Dermis blood vessel endothelial cell (primary cell): ENCODE measurements around the gene FAM20C. TPM values are rescaled to one million over a fixed set of nuclear protein-coding genes. Genes with fewer than 3 reads are reported as not detected.

Source experiments
- DNase-seq: peaks from one replicate; pipeline ENCODE4 v3.0.0; 2010
- total RNA-seq: library from RNA; depleted of rRNA; stranded (reverse); fragments of >200 nt; gene quantifications from 2 replicates; pipeline ENCODE4 v1.2.3, GENCODE V29; 2014

FAM20C gene
- total RNA-seq, 1 donor from 2014 or later: 4.6 TPM

- no peak for DNase-seq
These were observed 55.3 kb downstream of the FAM20C start for GRCh38 chr7:247636-248035.

- no peak for DNase-seq
These were observed 56.5 kb downstream of the FAM20C start for GRCh38 chr7:248732-249435.

- DNase-seq: no peak
These were observed 57.6 kb downstream of the FAM20C start for GRCh38 chr7:249989-250388.

GRCh38 chr7:250523-250922, 58.2 kb downstream of the FAM20C start:
- DNase-seq: no peak

GRCh38 chr7:251005-251404, 58.6 kb downstream of the FAM20C start:
- no peak for DNase-seq

- no peak for DNase-seq
These were observed 59.2 kb downstream of the FAM20C start for GRCh38 chr7:251446-252175.

GRCh38 chr7:252216-252965, 60.0 kb downstream of the FAM20C start:
- no peak for DNase-seq

GRCh38 chr7:252981-253380, 60.6 kb downstream of the FAM20C start:
- DNase-seq: no peak

GRCh38 chr7:253581-254336, 61.4 kb downstream of the FAM20C start:
- DNase-seq: no peak

GRCh38 chr7:254337-255037, 62.1 kb downstream of the FAM20C start:
- no peak for DNase-seq

- no peak for DNase-seq
These were observed 62.7 kb downstream of the FAM20C start for GRCh38 chr7:255038-255435.

- DNase-seq: no peak
These were observed 63.5 kb downstream of the FAM20C start for GRCh38 chr7:255721-256361.

- no peak for DNase-seq
These were observed 64.1 kb downstream of the FAM20C start for GRCh38 chr7:256461-256940.

GRCh38 chr7:256981-257646, 64.7 kb downstream of the FAM20C start:
- DNase-seq: no peak

- no peak for DNase-seq
These were observed 65.2 kb downstream of the FAM20C start for GRCh38 chr7:257647-257992.

- no peak for DNase-seq
These were observed 66.3 kb downstream of the FAM20C start for GRCh38 chr7:258476-259190.

- no peak for DNase-seq
These were observed 66.8 kb downstream of the FAM20C start for GRCh38 chr7:259191-259505.

- DNase-seq: no peak
These were observed 67.5 kb downstream of the FAM20C start for GRCh38 chr7:259751-260405.

- DNase-seq: no peak
These were observed 68.3 kb downstream of the FAM20C start for GRCh38 chr7:260441-261281.
